Urothelium cell line (cell line): ENCODE measurements around the gene AGBL1.
A peak's percentile ranks its signal among the peaks of the same experiment; 100 is the strongest.

Experiments used
- DNase-seq: peaks from one replicate; pipeline ENCODE4 v3.0.0; 2011; ENCODE audit warnings: low spot score, mixed read lengths
- FAIRE-seq: peaks from 2 replicates; lab custom pipeline; 2011; peaks lifted over from hg19 to GRCh38; lab: Jason Lieb, UNC

Gene AGBL1

DNA sequence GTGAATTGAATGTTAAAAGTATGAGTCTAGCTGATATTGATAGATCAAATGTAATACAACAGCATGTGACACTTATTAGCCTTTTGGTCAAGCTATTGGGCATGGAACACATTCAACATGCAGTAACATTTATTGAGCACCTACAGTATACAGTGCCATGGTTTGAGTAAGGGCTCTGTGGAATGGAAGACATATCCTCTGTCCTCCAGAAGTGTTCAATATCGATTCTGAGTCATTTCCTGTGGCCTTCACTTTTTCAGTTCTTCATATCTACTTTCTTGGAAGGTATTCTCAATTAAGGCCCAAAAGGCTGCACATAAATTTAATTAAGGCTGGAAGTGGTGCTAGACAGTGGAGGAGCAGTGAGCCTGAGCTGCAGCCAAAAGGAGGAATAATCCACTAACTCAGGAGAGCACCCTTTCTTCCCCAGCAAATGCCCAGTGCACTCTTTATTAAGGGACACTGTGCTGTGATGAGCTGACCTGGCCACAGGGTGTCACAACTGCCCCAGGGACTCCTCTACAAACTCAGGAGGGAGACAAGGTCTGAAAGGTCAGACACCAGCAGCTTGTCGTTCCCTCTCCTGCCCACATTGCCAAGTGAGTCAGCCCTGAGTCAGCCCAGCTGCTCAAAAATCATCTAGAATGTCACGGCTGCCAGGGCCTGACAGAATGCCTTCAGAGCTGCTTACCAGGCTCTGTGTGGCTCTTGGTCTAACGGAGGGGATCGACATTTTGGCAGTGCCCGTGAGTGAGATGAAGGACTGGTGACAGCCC, 544.8 kb downstream of the AGBL1 start:
- FAIRE-seq: peak; percentile 95

DNA sequence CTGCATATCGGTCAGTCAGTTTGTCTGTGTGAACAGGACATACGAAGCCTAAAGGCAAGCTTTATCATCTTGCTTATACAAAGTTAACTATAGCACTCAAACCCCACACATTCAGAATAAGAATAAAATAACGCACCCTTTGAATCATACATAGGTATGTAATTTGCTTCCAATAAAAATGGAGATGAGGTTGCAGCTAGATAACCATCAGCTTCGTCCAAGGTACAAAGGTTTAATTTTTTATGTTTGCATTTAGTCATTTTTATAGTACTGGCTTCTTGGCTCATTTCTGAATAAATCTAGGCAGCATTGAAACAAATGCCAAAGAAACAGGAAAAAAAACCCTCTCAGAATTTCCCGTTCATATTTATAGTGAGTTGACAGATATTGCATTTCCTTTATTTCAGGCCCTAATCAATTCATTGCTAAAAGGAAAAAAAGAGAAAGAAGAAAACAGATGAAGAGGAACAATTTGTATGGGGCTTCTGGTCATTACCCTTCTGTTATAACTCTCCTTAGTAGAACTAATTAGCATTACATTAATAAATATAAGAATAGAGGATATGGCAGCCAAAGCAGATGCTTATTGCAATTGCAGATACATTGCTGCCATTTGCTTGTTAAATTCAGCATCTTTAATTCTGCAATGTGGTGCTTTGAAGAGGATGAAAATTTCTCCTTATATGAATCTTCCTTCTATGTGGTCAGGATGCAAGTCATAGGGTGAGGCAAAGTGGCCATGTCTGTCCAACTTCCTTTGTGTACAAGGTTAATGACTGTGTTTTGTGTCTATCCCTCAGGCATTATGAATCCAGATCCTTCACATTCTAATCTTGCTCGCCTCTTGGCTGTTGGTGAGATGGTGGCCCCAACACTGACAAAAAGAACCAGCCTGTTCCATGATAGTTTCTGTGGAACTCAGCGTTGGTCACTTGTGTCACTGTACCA, 550.0 kb downstream of the AGBL1 start:
- DNase-seq (no peak), FAIRE-seq (no peak)

More for the DNA sequence above, 544.8 kb downstream of the AGBL1 start:
- peak; percentile 91 for DNase-seq

DNA sequence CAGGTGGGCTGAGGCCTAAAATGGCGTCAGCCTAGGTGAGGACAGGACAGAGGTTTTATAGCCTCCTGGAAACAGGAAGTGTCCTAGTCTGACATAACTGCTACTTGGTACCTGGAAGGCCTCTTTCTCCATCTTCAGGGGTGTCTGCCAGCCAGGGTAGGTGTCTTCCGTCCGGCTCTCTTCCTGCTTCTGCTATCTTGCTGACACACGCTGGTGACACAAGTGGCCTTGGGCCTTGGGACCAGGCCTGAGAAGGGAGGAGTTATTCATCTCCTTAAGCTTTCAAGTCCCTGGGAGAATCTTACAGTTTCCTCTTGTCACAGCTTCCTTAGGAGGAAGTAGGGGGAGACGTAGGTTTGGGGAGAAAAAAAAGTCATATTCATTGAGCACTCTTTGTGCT, 551.3 kb downstream of the AGBL1 start:
- FAIRE-seq (no peak), DNase-seq (no peak)

DNA sequence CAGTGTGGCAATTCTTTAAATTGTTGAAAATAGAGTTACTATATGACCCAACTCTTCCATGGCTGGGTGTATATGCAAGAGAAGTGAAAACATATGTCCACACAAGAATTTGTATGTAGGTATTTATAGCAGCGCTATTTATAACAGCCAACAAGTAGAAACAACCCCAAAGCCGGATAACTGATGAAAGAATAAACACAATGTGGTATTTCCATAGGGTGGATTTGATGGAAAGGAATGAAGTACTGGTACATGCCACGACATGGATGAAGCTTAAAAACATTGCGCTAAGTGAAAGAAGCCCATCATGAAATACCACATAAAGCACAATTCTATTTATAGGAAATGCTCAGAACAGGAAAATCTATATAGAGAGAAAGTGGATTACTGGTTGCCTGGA, 554.5 kb downstream of the AGBL1 start:
- DNase-seq: no peak
- no peak for FAIRE-seq

DNA sequence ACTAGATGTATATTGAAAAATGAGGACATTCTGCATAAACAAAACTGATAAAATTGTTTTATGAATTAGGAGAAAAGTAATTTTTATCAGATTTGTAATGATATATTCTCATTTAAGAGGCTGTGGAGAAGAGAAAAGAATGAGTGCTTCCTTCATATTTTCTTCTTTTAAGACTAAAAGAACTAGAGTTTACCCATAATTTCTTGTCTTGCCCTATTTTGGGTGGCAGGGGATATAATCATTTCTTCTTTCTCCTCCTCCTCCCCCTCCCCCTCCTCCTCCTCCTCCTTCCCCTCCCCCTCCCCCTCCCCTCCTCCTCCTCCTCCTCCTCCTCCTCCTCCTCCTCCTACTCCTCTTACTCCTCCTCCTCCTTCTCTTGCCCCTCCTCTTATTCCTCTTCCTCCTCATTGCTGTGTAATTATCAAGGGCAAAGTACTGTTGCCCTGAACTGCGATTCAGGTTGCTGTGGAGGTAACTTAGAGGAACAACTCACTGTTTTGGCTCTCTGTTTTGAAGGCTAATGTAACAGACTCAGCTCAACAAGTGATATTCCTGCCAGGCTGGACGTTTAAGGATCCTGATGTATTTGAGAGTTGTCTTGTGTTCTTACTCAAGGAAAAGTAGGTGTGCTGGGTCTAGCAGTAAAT, 555.4 kb downstream of the AGBL1 start:
- no peak for DNase-seq
- no peak for FAIRE-seq

DNA sequence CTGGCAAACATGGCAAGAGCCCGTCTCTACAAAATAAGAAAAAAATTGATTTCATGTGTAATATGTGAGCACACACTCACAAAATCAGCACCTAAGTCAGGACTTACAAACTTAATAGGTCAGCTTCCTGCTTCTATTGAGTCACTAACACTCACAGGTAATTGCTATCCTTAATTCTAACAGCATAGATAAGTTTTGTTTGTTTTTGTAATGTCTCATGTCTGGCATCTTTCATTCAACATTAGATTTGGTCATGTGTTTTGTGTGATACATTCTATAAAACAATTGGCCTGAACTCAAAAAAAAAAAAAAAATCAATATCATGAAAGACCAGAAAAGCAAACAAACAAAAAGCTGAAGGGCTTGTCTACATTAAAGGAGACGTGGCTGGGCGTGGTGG, 564.7 kb downstream of the AGBL1 start:
- DNase-seq (no peak), FAIRE-seq (no peak)

DNA sequence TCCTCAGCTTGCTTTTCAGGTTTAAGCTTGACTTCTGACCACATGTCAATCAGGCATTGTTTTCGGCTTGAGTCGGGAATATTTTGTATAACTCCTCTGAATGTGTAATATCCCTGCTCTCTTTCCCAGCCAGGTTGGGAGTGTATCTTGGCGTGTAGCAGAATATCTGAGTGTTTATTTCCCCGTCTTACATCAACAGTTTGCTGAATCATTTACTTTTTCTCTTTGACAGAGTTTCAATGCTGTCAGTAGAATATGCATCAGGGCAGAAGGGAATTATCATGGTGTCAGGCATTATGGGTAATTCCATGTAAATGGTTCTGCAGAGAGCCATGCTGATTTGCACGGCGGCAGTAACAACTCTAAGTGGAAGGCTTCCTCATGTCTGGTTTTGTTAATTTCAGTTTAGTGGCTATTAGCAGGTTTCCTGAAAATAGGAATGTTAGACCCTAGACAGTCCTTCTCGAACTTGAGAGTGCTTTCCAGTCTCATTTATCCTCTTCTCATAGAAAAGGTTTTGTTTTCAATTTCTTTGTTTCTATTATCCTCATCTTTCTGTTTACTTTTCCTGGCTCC, 566.3 kb downstream of the AGBL1 start:
- DNase-seq: no peak
- no peak for FAIRE-seq

DNA sequence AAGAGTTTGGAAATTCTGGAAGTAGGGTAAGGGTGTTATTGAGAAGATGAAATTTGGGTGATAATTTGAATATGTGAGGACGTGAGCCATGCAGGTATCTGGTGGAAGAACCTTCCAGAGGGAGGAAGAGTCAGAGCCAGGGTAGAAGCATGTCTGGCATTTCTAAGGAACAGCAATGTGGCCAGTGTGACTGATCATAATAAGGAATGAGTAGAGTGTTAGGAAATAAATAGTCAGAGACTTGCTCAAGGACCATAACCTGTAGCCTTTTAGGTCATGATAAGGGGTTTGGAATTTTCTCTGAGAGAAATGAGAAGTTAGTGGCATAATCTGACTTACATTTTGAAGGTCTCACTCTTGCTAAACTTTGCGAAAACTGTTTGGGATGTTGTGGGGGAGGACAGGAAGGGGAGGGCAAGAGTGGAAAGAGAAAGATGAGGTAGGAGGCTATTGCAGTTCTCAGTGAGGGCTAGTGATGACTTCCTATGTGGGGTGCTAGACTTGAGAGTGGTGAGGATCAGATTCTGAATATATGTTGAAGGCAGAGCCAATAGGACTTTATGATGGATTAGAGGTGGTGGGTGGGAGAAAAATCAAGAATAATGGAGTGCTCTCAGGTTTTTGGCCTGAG, 568.3 kb downstream of the AGBL1 start:
- FAIRE-seq: no peak
- no peak for DNase-seq

DNA sequence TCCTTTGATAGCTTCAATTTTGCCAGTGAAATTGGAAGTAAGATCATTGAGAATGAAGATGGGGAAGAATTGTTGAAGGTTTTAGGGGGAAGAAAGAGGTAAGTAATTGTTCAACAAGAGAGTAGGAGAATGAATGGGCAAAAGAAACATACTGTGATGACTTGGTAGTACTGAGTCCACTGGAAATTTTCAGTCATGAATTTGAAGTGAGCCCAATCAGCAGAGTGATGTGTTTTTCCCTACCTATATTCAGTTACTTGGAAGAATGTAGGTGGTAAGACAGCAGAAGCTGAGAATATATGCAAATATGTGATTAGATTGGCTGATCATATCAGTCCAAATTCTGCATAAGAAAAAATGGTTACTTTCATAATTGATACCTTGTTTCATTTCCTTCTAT, 569.6 kb downstream of the AGBL1 start:
- DNase-seq (no peak), FAIRE-seq (no peak)

DNA sequence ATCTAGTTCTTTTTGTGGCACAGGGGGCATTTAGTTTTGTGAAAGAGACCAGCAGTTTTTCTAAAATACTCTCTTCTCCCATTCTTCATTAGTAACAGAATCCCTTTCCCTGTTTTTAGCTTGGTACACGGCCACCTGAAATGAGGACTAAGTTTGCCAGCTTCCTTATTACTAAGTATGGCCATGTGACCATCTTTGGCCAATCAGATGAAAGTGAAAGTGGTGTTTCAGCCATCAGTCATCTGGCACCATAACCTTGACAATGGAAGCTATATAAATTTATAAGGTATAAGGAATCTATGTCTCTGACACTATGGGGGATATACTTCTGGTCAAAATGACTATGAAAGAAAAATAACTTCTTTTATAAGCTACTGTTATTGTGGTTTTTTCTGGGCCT, 570.4 kb downstream of the AGBL1 start:
- FAIRE-seq (no peak), DNase-seq (no peak)

DNA sequence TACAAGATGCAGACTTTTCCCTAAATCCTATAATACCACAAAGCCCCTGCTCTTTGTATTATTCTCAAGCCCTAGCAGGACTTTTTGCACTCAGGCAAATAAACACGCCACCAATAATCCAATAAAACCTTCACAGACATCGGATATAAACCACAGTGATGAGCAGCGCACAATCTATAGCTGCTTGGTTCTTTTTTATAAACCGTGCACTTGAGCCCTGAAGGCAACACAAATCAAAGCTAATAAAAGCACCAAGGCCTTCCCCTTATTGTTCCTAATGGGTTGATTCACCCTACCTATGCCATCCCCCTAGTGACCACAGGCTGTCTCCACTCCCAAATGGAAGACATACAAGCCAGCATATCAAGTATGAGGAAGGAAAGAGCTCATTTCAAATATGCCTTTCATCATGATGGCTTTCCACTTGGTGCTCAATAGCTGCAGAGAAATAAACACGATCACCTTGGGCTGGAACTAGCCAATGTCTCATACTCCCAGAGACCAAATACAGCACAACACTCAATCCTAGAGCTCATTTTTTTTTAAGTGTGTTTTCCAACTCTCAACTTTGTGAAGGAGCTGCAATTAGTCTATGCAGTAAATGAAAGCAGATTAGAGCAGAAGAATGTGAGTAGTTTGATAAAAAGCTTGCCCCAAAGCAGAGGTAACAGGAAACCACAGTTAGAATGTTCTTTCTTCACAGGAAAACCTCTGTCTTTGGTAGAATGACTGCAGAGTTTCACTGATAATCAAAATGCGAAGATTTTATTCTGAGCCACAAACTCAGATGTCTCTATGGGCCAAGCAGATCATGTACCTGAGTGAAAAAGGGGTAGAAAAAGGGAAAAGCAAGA, 573.9 kb downstream of the AGBL1 start:
- FAIRE-seq (no peak), DNase-seq (no peak)

DNA sequence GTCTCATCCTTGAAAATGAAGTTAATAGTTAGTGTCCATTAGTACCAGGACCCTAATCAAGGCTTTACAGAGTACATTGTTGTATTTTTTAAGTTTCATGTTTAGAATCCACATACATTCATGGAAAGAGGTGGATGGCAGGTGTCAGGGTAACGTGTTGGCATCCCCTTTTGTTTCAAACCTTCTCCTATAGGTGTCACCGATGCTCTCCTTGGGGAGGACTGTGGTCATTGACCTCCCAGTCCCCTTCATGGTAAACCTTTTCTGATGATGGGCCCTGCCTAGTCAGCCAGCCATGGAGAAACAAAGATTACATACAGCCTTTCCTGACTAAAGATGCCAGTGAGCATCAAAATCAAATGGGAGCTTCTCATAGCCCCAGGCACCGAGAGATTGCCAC, 574.8 kb downstream of the AGBL1 start:
- no peak for DNase-seq
- no peak for FAIRE-seq

DNA sequence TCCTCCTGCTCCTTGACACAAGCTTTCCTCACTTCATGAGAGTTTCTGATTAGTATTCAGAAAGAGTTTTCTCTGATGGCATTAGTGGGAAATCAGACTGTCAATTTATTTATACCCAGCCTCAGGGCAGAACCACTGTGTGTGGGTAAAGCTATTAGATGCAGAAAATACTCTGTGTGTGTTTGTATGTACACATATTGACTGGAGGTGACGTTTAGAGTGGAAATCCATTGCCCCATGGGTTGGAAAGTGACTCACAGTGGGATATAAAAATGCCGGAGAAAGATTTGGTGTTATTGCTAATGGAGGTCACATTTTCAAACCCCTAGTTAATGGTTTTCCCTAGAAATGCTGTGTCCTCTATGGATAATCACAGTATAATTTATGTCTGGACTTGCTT, 577.6 kb downstream of the AGBL1 start:
- DNase-seq (no peak), FAIRE-seq (no peak)

DNA sequence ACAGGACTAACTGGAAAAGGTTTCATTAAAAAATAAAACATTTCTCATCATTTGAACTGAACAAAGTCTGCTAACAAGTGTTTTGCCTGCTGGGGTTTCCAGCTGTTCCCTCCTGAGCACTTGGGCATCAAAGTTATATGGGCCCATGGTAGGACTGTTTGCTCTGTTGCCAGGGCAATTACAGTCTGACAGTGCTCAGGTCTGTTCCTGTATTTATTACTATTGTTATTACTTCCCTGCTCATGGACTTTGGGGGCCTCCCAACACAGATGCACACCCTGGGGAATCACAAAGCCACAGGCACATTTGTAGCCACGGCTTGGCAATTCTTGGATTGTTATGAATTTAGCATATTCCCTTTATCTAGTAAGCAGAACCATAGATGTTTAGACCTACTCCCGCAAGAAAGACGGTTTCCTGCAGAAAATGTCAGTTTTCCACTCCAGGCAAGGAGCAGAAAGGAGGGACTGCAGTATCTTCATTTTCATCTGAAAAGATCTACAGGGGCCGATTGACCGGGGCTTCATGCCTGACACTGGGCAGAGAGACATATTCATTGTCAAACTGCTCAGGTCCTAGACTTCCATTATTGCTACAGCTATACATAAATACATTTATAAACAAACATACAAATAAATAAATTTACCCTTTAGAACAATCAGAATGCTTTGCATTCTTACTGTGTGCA, 580.2 kb downstream of the AGBL1 start:
- no peak for DNase-seq
- FAIRE-seq: no peak

DNA sequence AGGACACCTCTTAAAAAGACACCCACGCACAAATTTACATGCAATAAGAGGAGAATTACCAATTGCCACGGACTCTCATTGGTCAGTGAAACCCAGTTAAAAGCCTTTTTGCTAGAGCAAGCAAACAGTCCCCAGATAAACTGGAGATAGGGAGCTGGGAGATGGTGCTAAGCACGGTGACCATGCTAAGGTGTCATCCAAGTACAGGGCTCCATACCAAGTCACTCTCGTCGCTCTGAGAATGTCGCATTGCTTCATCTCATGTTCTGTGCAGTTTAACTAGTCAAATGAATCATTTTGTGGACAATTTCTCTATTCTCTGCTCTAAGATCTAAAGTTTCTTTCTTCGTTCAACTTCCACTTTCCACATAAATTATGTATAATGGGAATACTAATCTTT, 581.9 kb downstream of the AGBL1 start:
- no peak for DNase-seq
- FAIRE-seq: no peak

DNA sequence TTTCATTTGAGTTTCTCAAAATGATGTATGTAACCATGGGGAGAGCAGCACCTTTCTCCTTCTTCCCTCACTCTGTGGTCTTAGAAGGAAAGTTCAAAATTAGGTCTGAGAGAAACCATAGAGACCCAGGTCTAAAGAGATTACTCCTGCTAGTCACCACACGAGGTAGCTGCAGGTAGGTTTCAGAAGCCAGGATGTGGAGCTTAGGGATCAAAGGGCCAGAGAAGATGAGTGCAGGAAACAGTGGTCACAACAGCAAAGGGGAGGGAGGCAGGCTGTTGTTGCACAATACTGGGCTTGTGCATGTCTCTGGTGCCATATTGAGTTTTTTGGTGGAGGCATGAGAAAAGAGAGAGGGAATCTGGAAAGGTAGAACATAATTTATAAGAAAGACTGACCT, 583.6 kb downstream of the AGBL1 start:
- FAIRE-seq: no peak
- no peak for DNase-seq

DNA sequence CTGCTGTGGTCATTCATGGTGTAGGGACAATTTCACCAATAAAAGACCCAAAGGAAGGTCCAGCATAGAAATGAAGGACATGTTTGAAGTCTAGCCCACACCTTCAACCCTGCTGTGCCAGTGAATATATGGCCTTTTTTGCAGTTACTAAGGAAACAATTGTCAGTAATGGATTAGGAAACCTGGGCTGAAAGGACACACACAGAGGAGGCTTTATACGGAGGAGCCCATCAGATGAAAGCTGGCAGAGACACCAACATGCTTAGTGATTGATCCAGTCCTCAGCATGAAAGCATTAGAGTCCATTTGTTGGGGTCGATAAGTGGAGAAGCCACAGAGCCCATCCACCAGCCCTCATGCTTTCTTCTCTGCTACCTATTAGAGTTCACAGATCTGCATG, 584.3 kb downstream of the AGBL1 start:
- FAIRE-seq: no peak
- DNase-seq: no peak

DNA sequence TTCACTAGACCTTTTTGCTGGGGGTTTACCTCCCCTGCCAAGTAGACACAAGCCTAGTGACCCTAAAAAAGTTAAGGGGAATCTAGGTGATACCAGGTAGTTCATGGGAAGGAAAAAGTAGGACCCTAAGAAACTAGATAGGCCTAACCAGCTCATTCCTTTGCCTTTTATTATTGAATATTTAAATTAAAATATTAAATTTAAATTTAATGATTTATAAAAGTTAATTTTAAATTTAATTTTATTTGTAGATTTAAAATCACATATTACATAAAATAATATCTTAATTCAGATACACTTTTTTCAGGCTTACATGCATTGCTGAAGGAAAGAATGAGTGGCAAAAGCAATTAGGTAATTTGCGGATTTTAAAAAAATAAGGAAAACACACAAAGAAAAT, 584.9 kb downstream of the AGBL1 start:
- DNase-seq (no peak), FAIRE-seq (no peak)

DNA sequence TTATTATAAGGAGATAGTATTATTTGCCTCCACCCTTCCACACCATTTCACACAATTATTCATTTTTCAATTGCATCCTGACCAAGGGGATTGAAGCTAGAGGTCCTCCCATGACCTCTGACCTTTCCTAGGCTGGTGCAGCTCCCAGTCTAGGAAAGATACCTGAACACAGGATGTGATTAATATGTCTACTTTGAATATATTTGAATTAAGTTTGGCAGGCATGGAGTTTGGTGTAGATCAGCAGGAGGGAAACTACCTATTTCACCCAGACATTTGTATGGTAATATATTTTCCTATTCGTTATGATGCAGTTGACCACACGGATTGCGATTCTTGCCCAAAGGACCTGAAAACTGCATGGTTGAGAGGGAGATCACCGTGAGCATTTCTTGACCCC, 596.3 kb downstream of the AGBL1 start:
- FAIRE-seq: no peak
- no peak for DNase-seq
